ENCODE measurements around the gene GTF3A.

Gene GTF3A

GRCh38 chr13:27424246-27425157, at the start of gene GTF3A:
Gene GTF3A, plus strand, starts transcription at chr13:27424619.
- H3K27ac ChIP-seq = peak within 1 kb of the TSS; percentile 93
- ChIA-PET POLR2A (ENCODE audit: low non-redundant PET) (interaction anchor here (0.6 to 2.1 kb wide), 3 partner anchors 12 to 428 kb away, joined by 3 to 10 read pairs (median 6); partner anchors contain the start of gene MTIF3), CTCF (interaction anchor here (0.6 to 1.9 kb wide), 6 partner anchors 20 to 402 kb away, joined by 3 to 9 read pairs (median 3); no protein-coding TSS in a partner anchor)
- DNase-seq (ENCODE audit: low spot score) = peak; percentile 93
- TF ChIP-seq CTCF (conservative IDR thresholded peaks at IDR 0.05; ENCODE audit: low read depth) = no peak

- ChIA-PET CTCF (interaction anchor here (1.0 to 3.3 kb wide), 5 partner anchors 13 to 456 kb away, joined by 3 to 16 read pairs (median 8); no protein-coding TSS in a partner anchor), POLR2A (ENCODE audit: low non-redundant PET) (no interaction called here)
- no peak overlapping the region for H3K27ac ChIP-seq
- peak; percentile 63 for TF ChIP-seq CTCF (conservative IDR thresholded peaks at IDR 0.05; ENCODE audit: low read depth)
- DNase-seq (ENCODE audit: low spot score) = peak; percentile 79
Measured at GRCh38 chr13:27374650-27375049, 49.8 kb upstream of the GTF3A start.

- TF ChIP-seq CTCF (conservative IDR thresholded peaks at IDR 0.05; ENCODE audit: low read depth) = peak; percentile 73
- CTCF ChIA-PET = interaction anchor here (0.6 to 2.6 kb wide), 9 partner anchors 9 to 610 kb away, joined by 3 to 12 read pairs (median 3); no protein-coding TSS in a partner anchor
- H3K27ac ChIP-seq = no peak overlapping the region
- POLR2A ChIA-PET (ENCODE audit: low non-redundant PET) = no interaction called here
- peak; percentile 69 for DNase-seq (ENCODE audit: low spot score)
Measured at GRCh38 chr13:27375686-27376326, 48.6 kb upstream of the GTF3A start.

GRCh38 chr13:27379126-27379525, 45.3 kb upstream of the GTF3A start:
- POLR2A ChIA-PET (ENCODE audit: low non-redundant PET) = no interaction called here
- no peak for DNase-seq (ENCODE audit: low spot score)
- CTCF ChIA-PET = interaction anchor here (0.7 kb wide), 2 partner anchors 348 to 1805 kb away, joined by 3 to 5 read pairs; no protein-coding TSS in a partner anchor
- TF ChIP-seq CTCF (conservative IDR thresholded peaks at IDR 0.05; ENCODE audit: low read depth) = no peak
- no peak overlapping the region for H3K27ac ChIP-seq

GRCh38 chr13:27379694-27380641, 44.5 kb upstream of the GTF3A start:
- ChIA-PET POLR2A (ENCODE audit: low non-redundant PET) (no interaction called here), CTCF (interaction anchor here (0.6 to 0.7 kb wide), 6 partner anchors 143 to 1806 kb away, joined by 3 to 5 read pairs (median 4); no protein-coding TSS in a partner anchor)
- no peak overlapping the region for H3K27ac ChIP-seq
- DNase-seq (ENCODE audit: low spot score) = peak; percentile 38
- peak; percentile 25 for TF ChIP-seq CTCF (conservative IDR thresholded peaks at IDR 0.05; ENCODE audit: low read depth)
